Measurements from ENCODE around the gene STOM. TPM values are rescaled to one million over a fixed set of nuclear protein-coding genes. Genes with fewer than 3 reads are reported as not detected.

The STOM gene
- total RNA-seq, 1 experiment from 2014 or later: 72.4 TPM

- H3K4me3 ChIP-seq (ENCODE audit: low read depth, low read length, poor library complexity, severe bottlenecking): no peak overlapping the region
- ChIA-PET CTCF (no interaction called here), POLR2A (ENCODE audit: low non-redundant PET) (interaction anchor here (0.6 kb wide), 1 partner anchor 289 kb away, joined by 3 read pairs; no protein-coding TSS in a partner anchor)
- no peak for DNase-seq (ENCODE audit: low spot score)
- intact Hi-C loops (cut with micrococcal nuclease; ENCODE audit: unreplicated experiment): loop anchor here (5.0 kb wide), 1 partner anchor 423 kb away; no protein-coding TSS in a partner anchor
- no peaks in the 10 kb centered on the region for H3K9me3 ChIP-seq (ENCODE audit: low read depth, low read length, poor library complexity, severe bottlenecking)
- H3K36me3 ChIP-seq (ENCODE audit: insufficient read depth, low read length, poor library complexity, severe bottlenecking): no peaks in the 10 kb centered on the region
- no peaks in the 10 kb centered on the region for H3K4me1 ChIP-seq (ENCODE audit: insufficient read depth, low read length, poor library complexity, severe bottlenecking)
- H3K27me3 ChIP-seq (replicated peaks; ENCODE audit: insufficient read depth, low read depth, low read length, poor library complexity): no peaks in the 10 kb centered on the region
- TF ChIP-seq CTCF (conservative IDR thresholded peaks at IDR 0.05; ENCODE audit: low read depth, low read length) (no peak), EZH2 (IDR thresholded peaks at IDR 0.05; ENCODE audit: borderline replicate concordance, low read depth, low read length, poor library complexity, severe bottlenecking) (no peak)
- no TSS peak for BruUV-seq (replicated peaks)
- H3K27ac ChIP-seq (ENCODE audit: low read depth, low read length, poor library complexity, severe bottlenecking): no peak overlapping the region
Measured at GRCh38 chr9:121404906-121405305, 34.9 kb upstream of the STOM start.

DNA sequence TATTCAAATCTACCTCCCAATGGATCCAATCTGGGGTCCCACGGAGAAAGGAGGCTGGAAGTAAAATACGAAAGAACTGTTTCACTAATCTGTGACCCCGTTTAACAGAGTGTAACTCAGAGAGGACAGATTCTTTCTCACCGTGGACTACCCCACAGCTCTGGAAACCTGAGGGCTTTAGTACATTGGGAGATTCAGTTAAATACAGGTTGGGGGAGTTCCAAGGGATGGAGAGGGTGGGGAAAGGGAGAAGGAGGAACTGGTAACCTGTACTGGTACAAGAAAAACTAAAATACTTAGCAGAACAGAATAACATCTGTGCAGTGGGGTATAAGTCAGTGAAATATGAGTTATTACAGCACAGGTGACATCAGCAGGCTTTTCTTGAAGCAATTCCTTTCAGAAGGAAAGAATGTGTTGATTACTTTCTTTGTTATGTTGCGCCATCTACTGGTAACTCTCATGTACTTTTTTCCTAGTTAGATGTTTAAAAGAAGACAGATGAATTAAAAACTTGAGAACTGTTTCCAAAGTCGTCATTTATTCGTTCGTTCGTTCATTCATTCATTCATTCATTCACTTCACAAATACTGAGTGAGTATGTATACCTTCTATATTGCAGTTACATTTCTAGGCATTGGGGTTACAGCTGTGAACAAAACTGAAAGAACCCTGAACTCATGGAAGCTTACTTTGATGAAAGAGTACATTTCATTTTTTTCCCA is 30.0 kb upstream of the STOM start:
- intact Hi-C loops (cut with micrococcal nuclease; ENCODE audit: unreplicated experiment): loop anchor here (1.0 to 5.0 kb wide), 4 partner anchors 80 to 658 kb away; no protein-coding TSS in a partner anchor
- Histone ChIP-seq H3K9me3 (ENCODE audit: low read depth, low read length, poor library complexity, severe bottlenecking) (no peaks in the 10 kb centered on the region), H3K27ac (ENCODE audit: low read depth, low read length, poor library complexity, severe bottlenecking) (no peak overlapping the region), H3K27me3 (replicated peaks; ENCODE audit: insufficient read depth, low read depth, low read length, poor library complexity) (no peaks in the 10 kb centered on the region), H3K4me3 (ENCODE audit: low read depth, low read length, poor library complexity, severe bottlenecking) (no peak overlapping the region), H3K36me3 (ENCODE audit: insufficient read depth, low read length, poor library complexity, severe bottlenecking) (no peaks in the 10 kb centered on the region), H3K4me1 (ENCODE audit: insufficient read depth, low read length, poor library complexity, severe bottlenecking) (no peaks in the 10 kb centered on the region)
- no TSS peak for BruUV-seq (replicated peaks)
- no peak for TF ChIP-seq EZH2 (IDR thresholded peaks at IDR 0.05; ENCODE audit: borderline replicate concordance, low read depth, low read length, poor library complexity, severe bottlenecking)
- TF ChIP-seq CTCF (conservative IDR thresholded peaks at IDR 0.05; ENCODE audit: low read depth, low read length): peak; percentile 70
- ChIA-PET CTCF (interaction anchor here (0.6 to 1.5 kb wide), 3 partner anchors 80 to 418 kb away, joined by 3 to 9 read pairs (median 5); no protein-coding TSS in a partner anchor), POLR2A (ENCODE audit: low non-redundant PET) (interaction anchor here (0.6 kb wide), 1 partner anchor 194 kb away, joined by 7 read pairs; no protein-coding TSS in a partner anchor)
- DNase-seq (ENCODE audit: low spot score): peak; percentile 80

DNA sequence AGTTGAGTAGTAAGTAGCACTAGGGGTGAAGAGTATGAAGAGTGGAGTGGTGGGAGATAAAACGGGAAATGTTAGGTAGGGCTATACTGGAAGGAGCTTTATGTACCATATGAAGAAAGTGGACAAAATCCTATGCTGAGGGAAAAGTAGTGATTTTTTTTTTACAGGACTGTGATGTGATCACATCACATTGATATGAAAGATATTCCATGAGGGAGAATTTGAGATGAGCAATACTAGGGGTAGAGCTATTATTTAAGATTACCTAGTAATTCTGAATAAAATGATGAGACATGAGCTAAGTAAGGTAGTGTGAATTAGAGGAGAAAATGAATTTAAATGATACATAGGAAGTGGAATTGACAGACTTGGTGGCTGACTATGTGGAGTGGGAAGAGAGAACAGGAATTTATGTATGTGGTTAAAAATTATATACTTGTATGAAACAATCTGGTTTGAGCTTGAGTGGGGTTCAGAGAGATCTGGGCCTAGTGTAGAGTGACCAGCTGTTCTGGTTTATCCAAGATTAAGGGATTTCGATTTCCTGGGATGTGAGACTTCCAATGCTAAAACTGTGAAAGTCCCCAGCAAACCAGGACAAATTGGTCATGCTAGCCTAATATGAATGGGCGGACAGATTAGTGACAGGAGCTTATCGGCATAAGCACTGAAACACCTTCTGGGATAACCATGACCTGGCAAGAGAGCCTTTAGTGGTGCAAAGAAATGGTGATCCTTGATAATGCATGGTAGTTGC is 29.3 kb upstream of the STOM start:
- DNase-seq (ENCODE audit: low spot score): no peak
- ChIA-PET CTCF (interaction anchor here (0.7 to 1.5 kb wide), 4 partner anchors 67 to 331 kb away, joined by 4 to 9 read pairs (median 5); no protein-coding TSS in a partner anchor), POLR2A (ENCODE audit: low non-redundant PET) (interaction anchor here (0.6 kb wide), 1 partner anchor 198 kb away, joined by 4 read pairs; the partner anchor contains the start of gene RAB14)
- Histone ChIP-seq H3K27ac (ENCODE audit: low read depth, low read length, poor library complexity, severe bottlenecking) (no peak overlapping the region), H3K27me3 (replicated peaks; ENCODE audit: insufficient read depth, low read depth, low read length, poor library complexity) (no peaks in the 10 kb centered on the region), H3K4me1 (ENCODE audit: insufficient read depth, low read length, poor library complexity, severe bottlenecking) (no peaks in the 10 kb centered on the region), H3K36me3 (ENCODE audit: insufficient read depth, low read length, poor library complexity, severe bottlenecking) (no peaks in the 10 kb centered on the region), H3K4me3 (ENCODE audit: low read depth, low read length, poor library complexity, severe bottlenecking) (no peak overlapping the region), H3K9me3 (ENCODE audit: low read depth, low read length, poor library complexity, severe bottlenecking) (no peaks in the 10 kb centered on the region)
- no TSS peak for BruUV-seq (replicated peaks)
- TF ChIP-seq EZH2 (IDR thresholded peaks at IDR 0.05; ENCODE audit: borderline replicate concordance, low read depth, low read length, poor library complexity, severe bottlenecking): no peak
- no peak for TF ChIP-seq CTCF (conservative IDR thresholded peaks at IDR 0.05; ENCODE audit: low read depth, low read length)
- intact Hi-C loops (cut with micrococcal nuclease; ENCODE audit: unreplicated experiment): loop anchor here (5.0 kb wide), 1 partner anchor 657 kb away; no protein-coding TSS in a partner anchor

Measured in A673 (cell line).